ENCODE data around the gene HS2ST1. TPM values are rescaled to one million over a fixed set of nuclear protein-coding genes. Genes with fewer than 3 reads are reported as not detected.

The HS2ST1 gene
- total RNA-seq, 1 donor from 2014 or later = 13.4 TPM

DNA sequence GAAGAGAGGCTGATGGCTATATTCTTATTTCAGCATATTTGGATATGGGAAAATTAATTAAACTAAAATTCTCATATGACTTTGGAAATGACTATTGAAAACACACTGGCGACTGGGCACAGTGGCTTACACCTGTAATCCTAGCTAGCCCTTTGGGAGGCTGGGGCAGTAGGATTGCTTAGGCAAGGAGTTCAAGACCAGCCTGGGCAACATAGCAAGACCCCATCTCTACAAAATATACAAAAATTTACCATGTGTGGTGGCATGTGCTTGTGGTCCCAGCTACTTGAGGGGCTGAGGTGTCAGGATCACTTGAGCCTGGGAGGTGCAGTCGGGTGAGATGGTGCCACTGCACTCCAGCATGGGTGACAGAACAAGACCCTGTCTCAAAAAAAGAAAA lies 26.2 kb downstream of the HS2ST1 start:
- Histone ChIP-seq H3K27me3 (ENCODE audit: control insufficient read depth, insufficient read depth, low read length) (no peaks in the 10 kb centered on the region), H3K36me3 (ENCODE audit: control insufficient read depth, insufficient read depth, low read length) (no peaks in the 10 kb centered on the region), H3K4me3 (ENCODE audit: low read depth, low read length) (no peak overlapping the region)
- TF ChIP-seq, protein P1, sequence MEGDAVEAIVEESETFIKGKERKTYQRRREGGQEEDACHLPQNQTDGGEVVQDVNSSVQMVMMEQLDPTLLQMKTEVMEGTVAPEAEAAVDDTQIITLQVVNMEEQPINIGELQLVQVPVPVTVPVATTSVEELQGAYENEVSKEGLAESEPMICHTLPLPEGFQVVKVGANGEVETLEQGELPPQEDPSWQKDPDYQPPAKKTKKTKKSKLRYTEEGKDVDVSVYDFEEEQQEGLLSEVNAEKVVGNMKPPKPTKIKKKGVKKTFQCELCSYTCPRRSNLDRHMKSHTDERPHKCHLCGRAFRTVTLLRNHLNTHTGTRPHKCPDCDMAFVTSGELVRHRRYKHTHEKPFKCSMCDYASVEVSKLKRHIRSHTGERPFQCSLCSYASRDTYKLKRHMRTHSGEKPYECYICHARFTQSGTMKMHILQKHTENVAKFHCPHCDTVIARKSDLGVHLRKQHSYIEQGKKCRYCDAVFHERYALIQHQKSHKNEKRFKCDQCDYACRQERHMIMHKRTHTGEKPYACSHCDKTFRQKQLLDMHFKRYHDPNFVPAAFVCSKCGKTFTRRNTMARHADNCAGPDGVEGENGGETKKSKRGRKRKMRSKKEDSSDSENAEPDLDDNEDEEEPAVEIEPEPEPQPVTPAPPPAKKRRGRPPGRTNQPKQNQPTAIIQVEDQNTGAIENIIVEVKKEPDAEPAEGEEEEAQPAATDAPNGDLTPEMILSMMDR (IDR thresholded peaks at IDR 0.05; ENCODE audit: insufficient read depth, low read length, poor library complexity, severe bottlenecking) = no peak
- DNase-seq (ENCODE audit: low read depth) = no peak

DNA sequence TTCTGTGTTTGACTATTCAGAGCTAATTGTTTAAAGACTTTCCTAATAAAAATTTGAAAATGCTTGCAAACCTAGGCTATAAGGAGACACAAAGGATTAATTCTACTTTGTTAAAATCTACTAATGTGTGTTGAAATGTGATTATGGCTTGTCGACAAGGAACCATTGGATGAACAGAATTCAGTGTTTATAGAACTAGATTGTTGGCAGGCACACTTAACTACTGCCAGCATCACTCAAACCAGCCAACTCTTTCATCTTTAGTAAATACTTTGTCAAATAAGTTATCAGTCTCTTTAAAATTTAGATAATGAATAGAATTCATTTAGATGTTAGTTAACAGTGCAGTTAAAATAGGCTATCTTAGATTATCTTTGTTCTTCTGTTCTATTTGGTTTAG lies 27.6 kb downstream of the HS2ST1 start:
- H3K4me3 ChIP-seq (ENCODE audit: low read depth, low read length) = no peak overlapping the region
- H3K27me3 ChIP-seq (ENCODE audit: control insufficient read depth, insufficient read depth, low read length) = no peaks in the 10 kb centered on the region
- DNase-seq (ENCODE audit: low read depth) = no peak
- no peaks in the 10 kb centered on the region for H3K36me3 ChIP-seq (ENCODE audit: control insufficient read depth, insufficient read depth, low read length)
- TF ChIP-seq, protein P1 (IDR thresholded peaks at IDR 0.05; ENCODE audit: insufficient read depth, low read length, poor library complexity, severe bottlenecking) = no peak

DNA sequence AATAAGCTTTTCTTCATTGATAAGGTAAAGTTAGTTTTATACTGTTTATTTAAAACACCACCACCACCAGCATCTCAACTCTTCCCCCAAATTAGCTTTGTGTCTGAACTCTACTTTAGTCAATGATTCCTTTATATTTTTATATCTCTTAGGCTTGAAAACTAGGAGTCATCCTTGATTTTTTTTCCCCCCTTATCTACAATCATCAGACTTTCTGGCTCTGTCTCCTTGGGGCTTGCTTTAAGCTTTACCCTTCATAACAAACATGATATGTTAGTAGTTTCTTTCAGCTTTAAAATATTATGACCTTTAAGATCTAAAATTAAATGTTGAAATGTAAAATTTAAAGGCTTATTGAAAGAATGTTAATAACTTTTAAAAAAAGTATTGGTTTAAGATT lies 28.3 kb downstream of the HS2ST1 start:
- Histone ChIP-seq H3K27me3 (ENCODE audit: control insufficient read depth, insufficient read depth, low read length) (no peaks in the 10 kb centered on the region), H3K36me3 (ENCODE audit: control insufficient read depth, insufficient read depth, low read length) (no peaks in the 10 kb centered on the region), H3K4me3 (ENCODE audit: low read depth, low read length) (no peak overlapping the region)
- TF ChIP-seq, protein P1 (IDR thresholded peaks at IDR 0.05; ENCODE audit: insufficient read depth, low read length, poor library complexity, severe bottlenecking) = no peak
- DNase-seq (ENCODE audit: low read depth) = no peak

DNA sequence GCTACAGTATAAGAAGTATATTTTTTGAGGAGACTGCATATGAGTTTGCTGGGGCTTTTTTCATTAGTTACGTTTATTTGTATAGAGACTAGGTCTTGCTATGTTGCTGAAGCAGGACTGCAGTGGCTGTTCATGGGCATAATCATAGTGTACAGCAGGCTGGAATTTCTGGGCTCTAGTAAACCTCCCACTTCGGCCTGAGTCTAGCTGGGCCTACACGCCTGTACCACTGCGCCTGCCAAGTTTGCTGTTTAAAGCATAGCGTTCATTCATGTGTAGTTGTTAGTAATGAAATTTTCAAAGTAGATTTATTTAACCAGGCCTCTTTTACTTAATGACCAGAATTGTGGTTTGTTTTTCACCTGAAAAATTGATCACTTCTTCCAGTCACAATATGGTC lies 33.8 kb downstream of the HS2ST1 start:
- H3K27me3 ChIP-seq (ENCODE audit: control insufficient read depth, insufficient read depth, low read length) = no peaks in the 10 kb centered on the region
- no peaks in the 10 kb centered on the region for H3K36me3 ChIP-seq (ENCODE audit: control insufficient read depth, insufficient read depth, low read length)
- TF ChIP-seq, protein P1 (IDR thresholded peaks at IDR 0.05; ENCODE audit: insufficient read depth, low read length, poor library complexity, severe bottlenecking) = no peak
- no peak overlapping the region for H3K4me3 ChIP-seq (ENCODE audit: low read depth, low read length)
- DNase-seq (ENCODE audit: low read depth) = no peak

DNA sequence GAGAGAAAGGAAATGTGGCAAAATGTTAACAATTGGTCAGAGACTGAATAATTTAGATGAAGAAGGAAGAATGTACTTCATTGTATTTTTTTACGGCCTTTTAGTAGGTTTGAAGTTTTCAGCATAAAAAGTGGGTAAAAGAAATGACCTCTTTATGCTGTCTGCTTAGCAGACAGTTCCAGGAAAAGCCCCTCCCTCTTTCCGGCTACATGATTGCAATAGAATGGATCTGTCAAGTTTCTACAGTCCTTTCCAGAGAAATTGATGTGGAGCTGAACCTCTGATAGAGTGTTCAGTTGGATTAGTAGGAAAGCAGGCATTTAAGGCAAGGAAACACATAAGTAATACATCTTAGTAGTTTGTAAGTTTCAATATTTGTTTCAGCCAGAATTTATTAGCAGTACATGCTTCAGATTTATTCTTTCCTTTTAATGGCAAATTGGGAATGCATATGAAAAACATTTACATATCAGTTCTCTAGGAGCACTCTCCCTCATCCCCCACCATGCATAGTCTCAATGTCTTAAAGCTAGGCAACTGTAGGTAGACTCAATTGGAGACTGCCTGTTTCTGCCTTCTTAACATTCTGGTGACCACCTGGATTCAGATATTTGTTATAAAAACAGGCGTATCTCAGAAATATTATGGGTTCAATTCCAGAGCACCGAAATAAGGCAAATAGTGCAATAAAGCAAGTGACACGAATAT lies 36.4 kb downstream of the HS2ST1 start:
- Histone ChIP-seq H3K36me3 (ENCODE audit: control insufficient read depth, insufficient read depth, low read length) (no peaks in the 10 kb centered on the region), H3K4me3 (ENCODE audit: low read depth, low read length) (no peak overlapping the region), H3K27me3 (ENCODE audit: control insufficient read depth, insufficient read depth, low read length) (no peaks in the 10 kb centered on the region)
- TF ChIP-seq, protein P1 (IDR thresholded peaks at IDR 0.05; ENCODE audit: insufficient read depth, low read length, poor library complexity, severe bottlenecking) = no peak
- no peak for DNase-seq (ENCODE audit: low read depth)

DNA sequence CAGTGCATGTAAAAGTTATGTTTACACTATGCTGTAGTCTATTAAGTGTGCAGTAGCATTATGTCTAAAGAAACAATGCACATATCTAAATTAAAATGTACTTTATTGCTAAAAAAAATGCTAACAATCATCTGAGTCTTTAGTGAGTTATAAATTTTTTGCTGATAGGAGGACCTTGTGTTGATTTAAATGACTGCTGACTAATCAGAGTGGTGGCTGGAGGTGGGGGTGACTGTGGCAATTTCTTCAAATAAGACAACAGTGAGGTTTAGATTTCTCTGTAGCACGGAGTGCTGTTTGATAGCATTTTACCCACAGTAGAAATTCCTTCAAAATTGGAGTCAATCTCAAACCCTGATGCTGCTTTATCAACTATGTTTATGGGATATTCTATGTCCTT lies 37.0 kb downstream of the HS2ST1 start:
- TF ChIP-seq, protein P1 (IDR thresholded peaks at IDR 0.05; ENCODE audit: insufficient read depth, low read length, poor library complexity, severe bottlenecking) = no peak
- DNase-seq (ENCODE audit: low read depth) = no peak
- Histone ChIP-seq H3K4me3 (ENCODE audit: low read depth, low read length) (no peak overlapping the region), H3K27me3 (ENCODE audit: control insufficient read depth, insufficient read depth, low read length) (no peaks in the 10 kb centered on the region), H3K36me3 (ENCODE audit: control insufficient read depth, insufficient read depth, low read length) (no peaks in the 10 kb centered on the region)
